HepG2 (cell line): ENCODE measurements around the gene WWP2. TPM values are rescaled to one million over a fixed set of nuclear protein-coding genes. Genes with fewer than 3 reads are reported as not detected.
A peak's percentile ranks its signal among the peaks of the same experiment; 100 is the strongest.

ENCODE experiments used
- ARID5B ChIP-seq: IDR thresholded peaks from 2 replicates; pipeline ENCODE4 v1.4.0; 2020; ENCODE audit warnings: mild to moderate bottlenecking, missing genetic modification reagents
- ARNTL ChIP-seq: sonication (generic); formaldehyde crosslinking; IDR thresholded peaks from 2 replicates; pipeline ENCODE4 v1.4.0; 2020; ENCODE audit warnings: mild to moderate bottlenecking, missing genetic modification reagents
- HMGXB3 ChIP-seq: sonication (generic); formaldehyde crosslinking; IDR thresholded peaks from 2 replicates; pipeline ENCODE4 v1.4.0; 2020; ENCODE audit warnings: missing genetic modification reagents, borderline replicate concordance
- SNRNP70 ChIP-seq: fragments of 200-400 bp; formaldehyde crosslinking; IDR thresholded peaks from 2 replicates; pipeline ENCODE4 v1.6.1; 2017; ENCODE audit warnings: mild to moderate bottlenecking, low read depth, low read length, moderate library complexity
- ZNF407 ChIP-seq: sonication (generic); formaldehyde crosslinking; IDR thresholded peaks from one replicate; pipeline ENCODE4 v1.5.1; 2020; ENCODE audit warnings: mild to moderate bottlenecking, missing genetic modification reagents; ENCODE audit errors: not compliant biosample characterization
- ZNF543 ChIP-seq: sonication (generic); formaldehyde crosslinking; IDR thresholded peaks from 2 replicates; pipeline ENCODE4 v1.4.0; 2020; ENCODE audit warnings: mild to moderate bottlenecking, missing genetic modification reagents
- ZNF549 ChIP-seq: sonication (generic); formaldehyde crosslinking; IDR thresholded peaks from 2 replicates; pipeline ENCODE4 v1.5.0; 2020; ENCODE audit warnings: missing genetic modification reagents
- polyA plus RNA-seq, 8 experiments: library from polyadenylated mRNA; depleted of rRNA in 3 of 8; stranded (reverse) in 7 of 8; unstranded in 1 of 8; fragments of >200 nt; fragmentation: Illumina TruSeq in 4 of 8; extraction: Trizol in 4 of 8; gene quantifications; 2 replicates each; pipeline versions ENCODE4 v1.2.1 to v1.2.3, GENCODE V29; 2011 to 2016; ENCODE audit warnings: low read depth in 4 of 8, missing spikeins in 1 of 8, mixed read lengths in 1 of 8; ENCODE audit not compliant: insufficient read depth in 1 of 8
- total RNA-seq, 5 experiments: library from RNA; depleted of rRNA; stranded (reverse); fragments of >200 nt; fragmentation: Illumina TruSeq; extraction: Trizol; gene quantifications; 2 replicates each; pipeline ENCODE4 v1.2.3, GENCODE V29; 2016; ENCODE audit warnings: low read depth in 1 of 5
- TF ChIP-seq, protein P1 (sequence below): sonication (generic); formaldehyde crosslinking; IDR thresholded peaks from 2 replicates; pipeline ENCODE4 v1.9.0; 2022; ENCODE audit warnings: low read depth, missing genetic modification reagents

WWP2 gene
- total and polyA plus RNA-seq, 2 of the 13 experiments (the other 11 are each of a cell fraction or from before 2014, with no cell fraction given), result 11.4 to 28.2 TPM

- TF ChIP-seq ZNF407 (CRISPR knock-in tag) (peak; percentile 99), ARNTL (CRISPR knock-in tag) (peak; percentile 71), ZNF543 (CRISPR knock-in tag) (peak; percentile 86; the same call in 1 of the 2 replicates), ZNF549 (CRISPR knock-in tag) (no peak), SNRNP70 (no peak), HMGXB3 (CRISPR knock-in tag) (peak; percentile 55; the same call in 1 of the 2 replicates), ARID5B (CRISPR knock-in tag) (peak; percentile 83)
- TF ChIP-seq, protein P1, sequence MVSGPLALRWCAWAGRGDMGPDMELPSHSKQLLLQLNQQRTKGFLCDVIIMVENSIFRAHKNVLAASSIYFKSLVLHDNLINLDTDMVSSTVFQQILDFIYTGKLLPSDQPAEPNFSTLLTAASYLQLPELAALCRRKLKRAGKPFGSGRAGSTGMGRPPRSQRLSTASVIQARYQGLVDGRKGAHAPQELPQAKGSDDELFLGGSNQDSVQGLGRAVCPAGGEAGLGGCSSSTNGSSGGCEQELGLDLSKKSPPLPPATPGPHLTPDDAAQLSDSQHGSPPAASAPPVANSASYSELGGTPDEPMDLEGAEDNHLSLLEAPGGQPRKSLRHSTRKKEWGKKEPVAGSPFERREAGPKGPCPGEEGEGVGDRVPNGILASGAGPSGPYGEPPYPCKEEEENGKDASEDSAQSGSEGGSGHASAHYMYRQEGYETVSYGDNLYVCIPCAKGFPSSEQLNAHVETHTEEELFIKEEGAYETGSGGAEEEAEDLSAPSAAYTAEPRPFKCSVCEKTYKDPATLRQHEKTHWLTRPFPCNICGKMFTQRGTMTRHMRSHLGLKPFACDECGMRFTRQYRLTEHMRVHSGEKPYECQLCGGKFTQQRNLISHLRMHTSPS (CRISPR knock-in tag), result peak; percentile 74; the same call in 1 of the 2 replicates
These were observed 7.4 kb upstream of the WWP2 start, which contains the start of gene NOB1 (continued) for GRCh38 chr16:69754469-69755310.
